Brain microvascular endothelial cell (primary cell): Measurements from ENCODE around the gene COL16A1.

ENCODE experiments used
- DNase-seq: peaks from one replicate; pipeline ENCODE4 v3.0.0-alpha.2; 2020
- H3K27ac ChIP-seq: fragments of 250-450 bp; sonication (Bioruptor Pico); 2 replicates; pipeline ENCODE4 v1.5.1; 2020; ENCODE audit warnings: mild to moderate bottlenecking, moderate library complexity
- H3K27me3 ChIP-seq: fragments of 250-450 bp; sonication (Bioruptor Pico); replicated peaks from 2 replicates; pipeline ENCODE4 v1.5.1; 2020; ENCODE audit warnings: mild to moderate bottlenecking
- H3K36me3 ChIP-seq: fragments of 250-450 bp; sonication (Bioruptor Pico); replicated peaks from 2 replicates; pipeline ENCODE4 v1.5.1; 2020; ENCODE audit warnings: mild to moderate bottlenecking
- H3K4me3 ChIP-seq: 2 replicates; pipeline ENCODE4 v1.5.1; 2011; ENCODE audit warnings: low read depth, mild to moderate bottlenecking, control low read depth, low read length, moderate library complexity
- CTCF ChIP-seq: IDR thresholded peaks from 2 replicates; pipeline ENCODE4 v1.5.1; 2011; ENCODE audit warnings: low read depth, mild to moderate bottlenecking, moderate library complexity, low read length, control low read depth, inconsistent platforms; ENCODE audit errors: missing control alignments
- in situ Hi-C: cut with HindIII; loops from 2 replicates; pipeline ENCODE4 v1.10.0; 2017; ENCODE audit warnings: low sequenced_read_pairs, low pct_ligation_motif_present

The COL16A1 gene

GRCh38 chr1:31677949-31678348 lies 25.9 kb downstream of the COL16A1 start:
- H3K27ac ChIP-seq = no peak overlapping the region
- H3K4me3 ChIP-seq = no peak overlapping the region
- in situ Hi-C loops = no loop called here
- H3K27me3 ChIP-seq = no peaks in the 10 kb centered on the region
- DNase-seq = no peak
- peaks cover 4% of the 10 kb centered on the region for H3K36me3 ChIP-seq
- no peak for TF ChIP-seq CTCF

GRCh38 chr1:31677401-31677800 lies 26.4 kb downstream of the COL16A1 start:
- H3K36me3 ChIP-seq = peaks cover 4% of the 10 kb centered on the region
- in situ Hi-C loops = no loop called here
- no peaks in the 10 kb centered on the region for H3K27me3 ChIP-seq
- TF ChIP-seq CTCF = no peak
- H3K4me3 ChIP-seq = no peak overlapping the region
- no peak overlapping the region for H3K27ac ChIP-seq
- DNase-seq = no peak

- in situ Hi-C loops = no loop called here
- H3K36me3 ChIP-seq = peaks cover 2% of the 10 kb centered on the region
- H3K4me3 ChIP-seq = no peak overlapping the region
- H3K27ac ChIP-seq = no peak overlapping the region
- DNase-seq = no peak
- TF ChIP-seq CTCF = no peak
- H3K27me3 ChIP-seq = no peaks in the 10 kb centered on the region
These were observed 28.1 kb downstream of the COL16A1 start for GRCh38 chr1:31675756-31676155.

GRCh38 chr1:31675161-31675560 lies 28.7 kb downstream of the COL16A1 start:
- no peak for TF ChIP-seq CTCF
- in situ Hi-C loops = no loop called here
- no peak for DNase-seq
- H3K27me3 ChIP-seq = no peaks in the 10 kb centered on the region
- peaks cover 2% of the 10 kb centered on the region for H3K36me3 ChIP-seq
- H3K4me3 ChIP-seq = no peak overlapping the region
- H3K27ac ChIP-seq = no peak overlapping the region

GRCh38 chr1:31674626-31675025 lies 29.2 kb downstream of the COL16A1 start:
- TF ChIP-seq CTCF = no peak
- H3K36me3 ChIP-seq = peaks cover 1% of the 10 kb centered on the region
- in situ Hi-C loops = no loop called here
- no peaks in the 10 kb centered on the region for H3K27me3 ChIP-seq
- no peak overlapping the region for H3K27ac ChIP-seq
- DNase-seq = no peak
- no peak overlapping the region for H3K4me3 ChIP-seq

- in situ Hi-C loops = no loop called here
- H3K27ac ChIP-seq = no peak overlapping the region
- no peak for DNase-seq
- no peak for TF ChIP-seq CTCF
- H3K27me3 ChIP-seq = no peaks in the 10 kb centered on the region
- no peaks in the 10 kb centered on the region for H3K36me3 ChIP-seq
- no peak overlapping the region for H3K4me3 ChIP-seq
These were observed 30.4 kb downstream of the COL16A1 start for GRCh38 chr1:31673433-31673832.
